Stimulated activated CD4-positive, alpha-beta T cell treated with anti-CD3 and anti-CD28 coated beads, Interleukin-12 subunit alpha, Interleukin-12 subunit beta, amount 100 ng/mL, for 24 hours (primary cell): ENCODE data around the gene SIGLEC1.

Experiments
- DNase-seq, 2 experiments: peaks; one replicate each; pipeline ENCODE4 v3.0.0-alpha.2; 2020; ENCODE audit warnings: low read depth in 2 of 2

SIGLEC1 gene

DNA sequence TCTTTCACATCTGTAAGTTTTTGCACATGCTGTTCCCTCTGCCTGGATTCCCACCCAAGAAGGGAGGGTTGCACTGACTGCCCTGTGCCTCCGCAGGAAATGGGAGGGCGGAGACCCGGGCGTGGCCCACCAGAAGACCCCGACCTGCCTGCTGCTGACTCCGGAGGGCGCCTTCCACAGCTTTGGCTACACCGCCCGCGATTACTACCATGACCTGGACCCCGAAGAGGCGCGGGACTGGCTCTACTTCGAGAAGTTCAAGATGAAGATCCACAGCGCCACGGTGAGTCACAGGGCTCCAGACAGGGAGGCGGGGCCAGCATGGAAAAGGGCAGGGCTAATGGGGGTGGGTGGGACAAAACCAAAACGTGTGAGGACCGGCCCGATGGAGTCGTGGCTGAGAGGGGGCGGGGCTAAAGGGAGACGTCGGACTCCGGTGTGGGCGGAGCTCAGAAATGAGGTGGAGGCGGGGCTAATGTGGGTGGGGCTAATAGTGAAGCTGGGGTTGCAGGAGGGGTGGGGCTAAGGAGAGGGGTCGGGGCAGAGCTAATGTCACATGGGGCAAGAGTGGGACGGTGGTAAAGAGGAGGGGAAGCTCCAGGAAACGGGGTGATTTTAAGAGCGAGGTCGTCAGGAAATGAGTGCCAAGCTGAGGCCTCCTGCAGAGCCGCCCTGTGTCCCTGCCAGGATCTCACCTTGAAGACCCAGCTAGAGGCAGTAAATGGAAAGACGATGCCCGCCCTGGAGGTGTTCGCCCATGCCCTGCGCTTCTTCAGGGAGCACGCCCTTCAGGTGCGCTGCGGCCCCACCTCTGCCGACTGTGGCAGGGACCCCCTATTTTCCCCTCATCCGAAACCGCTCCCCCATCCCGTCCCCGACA lies 32.6 kb upstream of the SIGLEC1 start:
- peak; percentile 58 to 64 for DNase-seq

DNA sequence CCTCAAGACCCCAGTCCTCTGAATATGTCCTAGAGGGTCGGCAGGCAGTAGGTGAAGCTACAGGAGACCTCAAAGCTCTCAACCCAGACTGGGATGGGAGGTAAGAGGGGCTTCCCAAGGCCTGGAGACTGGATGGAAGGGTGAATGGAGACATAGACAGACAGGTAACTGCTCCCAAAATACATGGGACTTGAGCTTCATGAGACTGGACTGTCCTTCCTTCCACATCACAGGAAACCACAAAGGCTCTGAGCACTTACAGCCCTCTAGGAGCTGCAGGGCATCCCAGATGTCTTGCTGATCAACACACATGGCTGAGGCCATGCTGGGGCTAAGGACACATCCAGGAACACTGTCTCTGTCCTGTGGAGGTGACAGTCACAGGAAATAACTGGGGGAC lies 31.6 kb upstream of the SIGLEC1 start:
- DNase-seq, result no peak

DNA sequence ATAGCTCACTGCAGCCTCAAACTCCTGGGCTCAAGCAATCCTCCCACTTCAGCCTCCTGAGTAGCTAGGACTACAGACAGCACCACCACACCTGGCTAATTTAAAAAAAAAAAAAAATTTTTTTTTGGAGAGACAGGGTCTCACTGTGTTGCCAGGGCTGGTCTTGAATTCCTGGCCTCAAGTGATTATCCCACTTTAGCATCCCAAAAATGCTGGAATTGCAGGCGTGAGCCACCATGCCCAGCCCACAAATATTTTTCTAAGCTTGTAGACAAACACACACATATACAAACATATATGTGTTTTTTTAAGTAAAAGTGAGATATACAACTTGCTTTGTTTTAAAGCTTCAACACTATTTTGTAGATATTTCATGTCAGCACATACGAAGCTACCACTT lies 30.9 kb upstream of the SIGLEC1 start:
- no peak for DNase-seq

DNA sequence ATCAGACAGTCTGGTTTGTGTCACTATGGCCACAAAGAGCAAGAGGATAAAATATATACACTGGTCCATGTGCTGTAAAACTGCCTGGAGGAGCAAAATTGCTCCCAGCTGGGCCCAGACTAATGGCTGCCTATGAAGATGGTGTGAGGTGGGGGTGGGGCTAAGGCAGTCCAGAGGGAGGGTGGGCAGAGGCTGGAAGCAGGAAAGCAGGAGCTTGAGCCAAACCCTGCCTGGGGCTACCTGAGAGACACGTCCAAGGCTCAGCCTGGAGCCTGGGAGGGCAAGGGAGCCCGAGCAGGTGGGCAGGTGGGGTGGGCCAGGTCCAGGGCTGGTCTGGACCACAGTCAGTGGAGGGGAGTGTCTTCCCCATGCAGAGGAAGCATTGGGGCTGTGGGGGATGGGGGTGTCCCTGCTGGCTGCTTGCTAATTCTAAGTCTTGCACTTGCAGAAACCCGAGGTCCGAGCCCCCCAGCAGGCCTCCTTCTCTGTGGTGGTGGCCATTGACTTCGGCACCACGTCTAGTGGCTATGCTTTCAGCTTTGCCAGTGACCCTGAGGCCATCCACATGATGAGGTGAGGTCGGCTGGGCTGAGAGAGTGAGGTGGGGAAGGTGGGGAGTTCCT lies 29.5 kb upstream of the SIGLEC1 start:
- no peak for DNase-seq

DNA sequence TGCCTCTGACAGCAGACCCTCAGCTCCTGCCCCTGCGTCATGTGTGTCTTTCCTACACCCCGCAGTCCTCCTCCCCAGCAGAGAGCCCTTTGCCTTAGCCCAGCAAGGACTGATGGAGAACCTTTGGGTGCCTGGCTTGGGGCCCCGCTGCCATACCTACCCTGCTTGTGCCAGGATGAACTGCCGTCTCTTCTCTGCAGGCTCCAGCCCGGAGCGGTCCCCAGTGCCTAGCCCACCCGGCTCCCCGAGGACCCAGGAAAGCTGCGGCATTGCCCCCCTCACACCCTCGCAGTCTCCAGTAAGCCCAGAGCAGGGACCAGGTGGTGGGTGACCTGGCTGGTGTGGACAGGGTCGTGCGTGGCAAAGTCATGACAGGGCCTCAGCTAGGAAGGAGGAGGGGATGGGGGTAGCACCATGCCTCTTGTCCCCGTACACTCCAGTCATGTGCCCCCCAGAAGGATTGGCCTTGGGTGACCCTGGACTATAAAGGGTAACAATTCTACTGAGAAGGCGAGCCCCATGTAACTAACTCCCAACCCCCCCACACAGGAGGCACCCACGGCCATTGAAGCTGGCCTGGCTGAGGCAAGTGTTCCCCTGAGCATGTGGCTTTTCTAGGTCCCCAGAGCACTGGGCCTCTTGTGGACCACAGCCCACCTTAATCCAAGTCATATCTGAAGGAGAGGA lies 28.4 kb upstream of the SIGLEC1 start:
- DNase-seq, result no peak

DNA sequence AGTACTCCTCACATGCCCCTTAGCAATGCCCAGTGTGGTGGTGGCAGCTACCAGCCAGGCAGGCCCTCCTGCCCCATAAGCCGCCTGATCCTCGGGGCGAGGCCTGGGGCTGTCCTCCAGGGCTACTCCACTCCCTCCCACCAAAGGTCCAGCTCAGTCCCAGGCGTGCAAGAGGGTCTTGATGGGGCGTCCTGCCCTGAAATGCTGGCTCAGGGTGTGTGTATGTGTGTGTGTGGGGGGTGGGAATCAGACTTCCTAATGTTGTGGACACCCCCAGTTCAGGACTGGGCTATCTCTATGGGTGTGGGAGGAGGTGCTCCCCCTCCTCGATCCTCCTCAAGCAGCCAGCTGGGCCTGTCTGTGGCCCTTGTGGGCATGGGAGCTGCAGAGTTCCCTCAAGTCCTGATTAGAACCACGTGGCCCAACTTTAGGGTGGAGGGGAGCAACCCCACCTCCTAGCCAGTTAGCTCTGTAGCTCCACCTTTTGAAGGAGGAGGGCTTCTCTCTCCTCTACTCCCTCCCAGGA lies 27.6 kb upstream of the SIGLEC1 start:
- no peak for DNase-seq

DNA sequence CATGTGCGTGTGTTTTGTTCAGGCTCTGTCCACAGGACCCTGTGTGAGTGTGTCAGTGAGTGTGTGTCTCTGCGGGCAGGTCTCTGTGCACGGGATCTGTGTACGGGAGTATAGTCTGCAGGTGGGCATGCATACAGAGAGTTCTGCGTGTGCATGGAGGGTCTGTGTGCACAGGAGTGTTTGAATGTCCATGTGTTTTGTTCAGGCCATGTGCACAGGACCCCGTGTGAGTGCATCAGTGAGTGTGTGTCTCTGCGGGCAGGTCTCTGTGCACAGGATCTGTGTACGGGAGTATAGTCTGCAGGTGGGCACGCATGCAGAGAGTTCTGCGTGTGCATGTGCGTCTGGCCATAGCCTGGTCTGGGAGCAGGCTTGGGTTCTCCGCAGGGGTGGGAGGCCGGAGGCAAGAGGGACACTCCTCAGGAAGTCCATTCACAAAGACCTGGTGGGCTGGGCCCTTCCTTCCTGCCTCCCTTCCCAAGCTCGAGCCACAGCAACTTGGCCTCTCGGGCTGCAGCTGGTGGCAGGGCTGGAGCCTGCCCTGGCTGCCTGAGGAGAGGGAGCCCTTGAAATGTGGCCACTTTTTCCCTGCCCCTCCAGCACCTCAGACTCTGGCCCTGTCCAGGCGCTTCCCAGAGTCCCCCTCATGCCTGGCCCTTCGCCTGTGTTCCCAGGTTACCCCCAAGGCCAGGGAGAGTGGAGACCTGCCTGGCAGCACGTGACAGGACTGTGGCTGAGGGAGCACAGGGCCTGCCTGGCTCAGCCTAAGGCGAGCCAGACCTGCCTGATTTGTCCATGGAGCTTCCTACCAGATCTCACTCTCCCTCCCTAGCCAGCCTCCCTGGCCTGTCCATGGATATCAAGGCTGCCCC lies 26.9 kb upstream of the SIGLEC1 start:
- DNase-seq, result no peak

DNA sequence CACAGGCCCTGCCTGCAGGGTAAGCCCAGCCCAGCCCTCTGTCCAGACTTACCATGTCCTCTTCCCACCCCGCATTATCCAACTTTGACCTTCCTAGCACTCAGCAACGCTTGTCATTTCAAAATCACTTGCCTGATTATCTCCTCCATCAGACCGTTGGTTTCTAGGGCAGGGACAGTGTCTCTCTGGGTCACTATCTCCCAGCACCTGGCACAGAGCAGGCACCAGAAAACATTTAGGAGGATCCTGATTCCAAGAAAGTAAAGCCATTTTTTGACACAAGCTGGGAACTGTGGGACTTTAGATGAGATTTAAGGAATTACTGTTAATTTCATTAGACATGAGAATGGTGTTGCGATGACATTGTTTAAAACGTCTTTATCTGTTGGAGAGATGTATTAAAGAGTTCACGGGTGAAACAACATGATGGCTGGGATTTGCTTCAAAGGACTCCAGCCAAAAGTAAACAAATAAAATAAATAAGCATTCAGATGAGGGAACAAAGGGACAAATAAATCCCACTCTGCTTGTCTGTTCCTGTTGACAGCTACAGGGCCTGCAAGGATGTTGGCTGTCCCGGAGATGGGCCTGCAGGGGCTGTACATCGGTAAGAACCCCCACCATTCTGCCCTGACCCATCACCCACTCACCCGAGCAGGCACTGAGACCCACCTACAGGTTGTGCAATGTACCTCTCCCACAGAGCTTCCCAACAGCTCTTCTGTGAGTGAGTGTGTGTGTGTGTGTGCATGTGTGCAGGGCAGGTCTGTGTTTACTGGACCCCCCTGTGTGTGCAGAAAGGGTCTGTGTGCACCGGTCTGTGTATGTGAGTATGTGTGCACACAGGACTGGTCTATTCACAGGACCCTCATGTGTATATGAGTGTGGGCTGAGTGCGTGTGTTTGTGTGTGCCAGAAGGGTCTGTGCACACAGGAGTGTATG lies 26.0 kb upstream of the SIGLEC1 start:
- DNase-seq, result no peak

DNA sequence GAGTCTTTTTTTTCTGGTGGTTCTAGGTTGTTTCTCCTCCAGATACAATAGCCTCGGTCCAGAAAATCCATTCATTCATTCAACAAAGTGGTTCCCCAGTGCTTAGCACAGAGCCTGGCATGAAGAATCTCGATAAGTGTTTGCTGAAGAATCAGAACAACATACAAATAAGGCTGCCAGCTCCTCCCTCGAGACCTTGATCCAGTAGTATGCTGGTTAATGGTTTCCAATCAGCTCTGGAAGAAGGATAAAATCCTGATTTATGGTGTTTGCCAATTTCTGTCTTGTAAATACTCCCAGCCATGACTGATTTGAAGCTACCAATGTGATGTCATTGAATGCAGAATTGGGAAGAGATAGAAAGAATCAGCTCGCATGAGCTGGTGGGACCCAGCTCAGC lies 23.4 kb upstream of the SIGLEC1 start:
- DNase-seq, result no peak

DNA sequence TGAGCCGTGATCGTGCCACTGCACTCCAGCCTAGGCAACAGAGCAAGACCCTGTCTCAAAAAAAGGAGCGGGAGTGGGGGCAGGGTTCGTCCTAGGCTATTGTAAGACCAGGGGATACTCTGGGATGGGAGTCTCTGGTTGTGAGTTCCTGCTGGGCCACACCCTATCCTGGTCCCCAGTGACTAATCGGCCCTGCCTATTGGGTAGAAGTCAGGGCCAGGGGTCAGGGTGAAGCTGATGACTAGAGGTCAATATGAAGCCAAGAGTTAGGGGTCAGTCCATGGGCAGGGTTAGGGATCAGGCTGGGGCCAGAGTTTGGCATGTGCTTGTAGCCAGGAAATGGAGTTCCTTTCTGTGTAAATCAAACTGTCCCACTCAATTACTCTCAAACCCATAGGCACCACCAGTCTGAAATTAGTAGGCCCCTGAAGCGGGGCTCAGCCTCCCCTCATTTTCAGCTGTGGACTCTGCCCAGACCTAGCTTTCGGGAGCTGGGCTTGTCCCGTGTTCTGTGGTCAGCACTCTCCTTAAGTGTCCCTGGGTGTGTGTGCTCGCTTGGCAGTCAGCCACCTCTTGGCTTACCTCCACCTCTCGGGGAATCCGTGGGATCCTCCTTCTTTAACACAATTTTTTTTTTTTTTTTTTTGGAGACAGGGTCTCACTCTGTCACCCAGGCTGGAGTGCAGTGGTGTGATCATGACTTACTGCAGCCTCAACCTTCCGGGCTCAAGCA lies 21.9 kb upstream of the SIGLEC1 start:
- DNase-seq, result no peak

DNA sequence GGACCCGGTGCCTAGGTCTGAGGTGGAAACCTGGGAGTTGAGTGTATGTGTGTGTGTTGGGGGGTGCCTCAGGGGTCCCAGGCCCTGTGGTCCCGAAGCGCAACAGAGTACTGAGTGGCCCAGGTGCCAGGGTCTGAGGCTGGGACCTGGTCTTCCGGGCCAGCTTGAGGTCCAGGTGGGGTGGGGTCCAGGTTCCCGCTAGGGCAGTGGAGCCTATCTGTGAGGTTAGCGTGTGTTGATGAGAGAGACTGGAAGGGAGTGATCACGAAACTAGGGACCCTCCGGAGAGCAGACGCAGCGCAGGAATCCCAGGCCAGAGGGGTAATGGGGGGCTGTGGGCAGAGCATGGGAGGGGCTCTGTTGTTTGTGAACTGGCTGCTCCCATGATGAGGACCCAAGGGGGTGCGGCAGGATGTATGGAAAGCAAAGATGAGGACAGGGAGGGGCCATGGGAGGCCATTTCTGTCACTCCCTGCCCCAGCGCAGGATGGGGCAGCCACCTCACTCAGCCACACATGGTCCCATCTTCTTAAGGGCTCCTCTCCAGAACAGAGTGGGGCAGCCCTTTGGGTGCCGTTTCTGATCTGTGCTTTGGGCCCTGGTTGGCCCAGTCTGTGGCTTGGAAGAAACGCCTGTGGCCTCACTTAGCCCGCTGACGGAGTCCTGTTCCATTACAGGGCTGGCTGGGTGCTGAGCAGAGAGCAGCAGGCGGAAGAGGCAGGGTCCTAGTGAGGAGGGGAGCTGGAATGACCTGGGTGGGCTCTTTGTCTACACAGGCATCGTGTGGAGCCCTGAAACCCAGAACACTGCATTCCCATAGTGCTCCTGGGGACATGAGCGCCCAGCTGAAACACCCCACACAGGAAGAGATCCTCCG lies 21.0 kb upstream of the SIGLEC1 start:
- DNase-seq, result no peak

DNA sequence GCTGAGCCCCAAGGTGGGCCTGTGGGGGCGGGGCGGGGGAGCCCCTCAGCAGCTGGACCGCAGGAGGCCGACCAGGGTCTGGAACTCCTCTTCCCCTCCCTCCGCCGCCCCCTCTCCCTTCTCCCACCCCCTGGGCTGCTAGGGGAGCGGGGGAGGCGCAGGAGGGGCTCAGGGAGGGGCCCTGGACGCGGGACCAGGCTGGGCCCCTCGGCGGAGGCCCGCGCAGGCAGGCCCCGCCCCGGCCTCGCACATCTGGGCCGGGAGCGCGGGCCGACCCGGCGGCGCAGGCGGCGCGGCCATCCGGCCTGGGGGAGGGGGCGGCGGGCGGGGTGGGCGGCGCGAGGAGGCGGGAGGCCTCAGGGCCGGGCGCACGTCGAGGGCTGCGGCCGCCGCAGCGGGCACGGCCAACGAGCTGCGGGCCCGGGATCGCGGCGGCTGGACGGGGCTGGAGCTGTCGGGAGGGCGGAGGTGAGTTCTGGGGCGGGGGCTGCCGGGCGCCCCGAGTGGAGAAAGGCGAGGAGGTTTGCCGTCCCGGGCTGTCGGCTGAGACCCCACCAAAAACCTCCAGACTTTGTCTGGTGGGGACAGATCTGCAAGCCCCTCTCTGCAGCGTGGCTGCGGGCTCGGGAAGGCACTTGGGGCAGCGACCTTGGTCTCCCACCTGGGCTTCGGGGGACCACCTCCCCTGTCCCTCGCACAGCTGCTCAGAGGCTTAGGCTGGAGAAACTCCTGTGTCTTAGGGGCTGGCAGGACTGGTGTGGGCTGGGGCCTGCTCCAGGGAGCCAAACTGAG lies 20.1 kb upstream of the SIGLEC1 start, which contains the start of gene HSPA12B:
HSPA12B (plus strand) TSS at position 359 of the 792 bp plus-strand sequence. CDS start 5,990 bp downstream, outside the sequence.
- no peak for DNase-seq

DNA sequence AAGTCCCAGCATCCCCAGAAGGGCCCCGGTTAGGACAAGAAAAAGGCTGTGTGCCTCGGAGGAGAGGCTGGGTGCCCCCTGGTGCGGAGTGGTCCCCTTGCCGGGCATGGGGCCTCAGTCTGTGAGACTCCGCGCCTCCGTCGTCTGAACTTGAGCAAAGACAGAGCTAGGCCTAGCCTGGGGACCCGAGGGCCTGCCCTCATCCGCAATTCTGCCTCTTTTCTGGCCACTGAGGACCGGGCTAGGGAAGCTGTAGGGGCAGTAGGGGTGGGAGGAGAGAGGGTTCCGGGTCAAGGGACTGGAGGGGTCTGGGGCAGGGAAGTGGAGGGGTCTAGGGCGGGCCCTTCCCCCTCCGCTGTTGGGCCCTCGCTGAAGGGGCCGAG lies 19.5 kb upstream of the SIGLEC1 start:
- no peak for DNase-seq

DNA sequence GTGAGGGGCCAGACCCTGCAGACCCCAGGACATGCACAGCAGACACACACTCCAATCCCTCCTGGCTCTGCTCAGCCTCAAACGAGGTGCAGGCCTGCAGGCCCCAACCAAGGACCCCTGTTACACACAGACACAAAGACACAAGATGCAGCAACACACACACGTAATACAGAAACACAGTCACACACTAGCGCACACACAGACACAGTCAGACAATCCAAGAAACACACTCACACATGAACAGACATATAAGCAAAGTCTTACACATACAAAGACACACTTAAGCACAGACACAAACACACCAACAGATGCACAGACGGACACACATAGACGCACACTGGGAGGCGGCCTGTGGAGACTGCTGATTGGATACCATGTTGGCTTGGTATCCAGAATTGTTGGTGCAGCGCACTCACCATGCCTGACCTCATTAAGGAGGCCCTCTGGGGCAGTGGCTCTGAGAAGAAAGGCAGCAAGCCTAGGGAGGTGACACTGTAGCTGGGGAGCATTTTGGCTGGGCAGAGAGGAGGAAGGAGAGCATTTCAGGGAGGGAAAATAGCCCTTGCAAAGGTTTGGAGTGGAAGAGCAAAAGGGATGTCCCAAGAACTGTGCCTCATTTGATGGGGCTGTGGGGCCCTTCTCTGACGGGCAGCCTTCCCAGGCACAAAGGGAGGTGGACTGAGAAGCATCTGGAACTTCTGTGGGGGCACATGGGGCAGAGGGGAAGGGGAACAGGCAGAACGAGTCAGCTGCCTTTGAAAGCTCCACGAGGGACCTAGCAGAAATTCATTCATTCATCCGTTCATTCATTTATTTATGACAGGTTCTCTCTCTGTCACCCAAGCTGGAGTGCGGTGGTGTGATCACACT lies 18.6 kb upstream of the SIGLEC1 start:
- DNase-seq, result no peak

DNA sequence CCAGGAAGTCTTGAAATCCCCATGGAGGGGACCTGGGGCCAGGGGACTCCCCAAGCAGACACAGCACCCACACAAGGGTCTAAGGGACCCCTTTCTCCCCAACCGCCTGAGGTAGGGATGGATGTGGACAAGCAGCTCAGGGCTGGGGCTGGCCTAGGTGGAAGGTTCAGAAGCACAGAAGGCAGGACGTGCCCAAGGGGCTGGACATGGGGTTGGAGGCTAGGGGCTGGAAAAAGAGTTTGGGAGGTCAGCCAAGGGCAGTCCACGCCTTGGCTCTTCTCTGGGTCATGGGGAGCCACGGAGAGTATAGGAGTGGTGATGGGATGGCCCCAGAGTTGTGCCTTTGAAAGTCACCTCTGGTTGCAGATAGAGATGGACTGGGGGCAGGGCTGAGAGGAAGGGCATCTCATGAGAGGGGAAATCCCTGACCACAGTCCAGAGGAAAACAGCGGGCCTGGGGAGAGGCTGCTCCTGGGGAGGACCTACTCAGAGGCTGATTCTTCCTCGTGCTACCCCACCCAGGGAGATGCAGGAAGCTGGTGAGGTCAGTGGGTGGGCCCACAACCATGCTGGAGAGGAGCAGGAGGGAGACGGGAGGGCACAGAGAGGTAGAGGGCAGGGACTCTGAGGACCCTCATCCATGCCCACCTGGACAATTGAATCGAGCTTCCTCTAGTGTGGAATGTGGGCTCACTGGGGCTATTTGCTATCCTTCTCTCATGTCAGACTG lies 17.6 kb upstream of the SIGLEC1 start:
- DNase-seq, result no peak

DNA sequence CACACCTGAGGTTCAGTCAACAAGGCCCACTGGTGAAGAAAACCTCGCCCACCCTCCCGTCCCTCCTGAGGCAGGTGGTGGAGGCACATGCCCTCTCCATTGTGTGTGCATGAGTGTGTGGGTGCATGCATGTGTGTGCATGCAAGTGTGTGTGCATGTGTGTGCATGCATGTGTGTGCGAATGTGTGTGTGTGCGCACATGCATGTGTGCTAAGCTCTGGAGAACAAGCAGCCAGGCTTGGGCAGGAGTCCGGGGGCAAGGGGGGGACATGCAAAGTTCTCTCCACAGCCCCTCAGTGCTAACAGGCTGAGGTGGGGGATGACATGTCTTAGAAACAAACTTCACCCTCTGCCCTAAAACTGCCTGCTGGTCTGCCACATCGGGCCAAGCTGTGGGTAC lies 17.0 kb upstream of the SIGLEC1 start:
- DNase-seq, result no peak
